HFFc6 (cell line): ENCODE results near the gene CLOCK. TPM values are rescaled to one million over a fixed set of nuclear protein-coding genes. Genes with fewer than 3 reads are reported as not detected.
"Not testable (repeated sequence)": the region's sequence is repeated elsewhere in the genome, so short reads cannot be mapped to it uniquely, and the experiment has no call there.

Experiments
- DNase-seq: peaks from one replicate; pipeline ENCODE4 v3.0.0-alpha.2; 2018
- H3K27ac Mint-ChIP-seq: 2 replicates; pipeline ENCODE4 v1.8.0; 2020; ENCODE audit warnings: mild to moderate bottlenecking, mixed read lengths
- H3K27me3 Mint-ChIP-seq: 2 replicates; pipeline ENCODE4 v1.8.0; 2021; ENCODE audit warnings: mild to moderate bottlenecking, moderate library complexity, mixed read lengths; ENCODE audit not compliant: insufficient read depth
- H3K36me3 Mint-ChIP-seq: 2 replicates; pipeline ENCODE4 v1.8.0; 2021; ENCODE audit warnings: low read depth, mixed read lengths
- H3K4me1 Mint-ChIP-seq: 2 replicates; pipeline ENCODE4 v1.8.0; 2020; ENCODE audit warnings: low read depth, mixed read lengths
- H3K4me3 Mint-ChIP-seq: 2 replicates; pipeline ENCODE4 v1.8.0; 2020; ENCODE audit warnings: mild to moderate bottlenecking, moderate library complexity, mixed read lengths
- H3K9me3 Mint-ChIP-seq: 2 replicates; pipeline ENCODE4 v1.8.0; 2020; ENCODE audit warnings: mild to moderate bottlenecking, mixed read lengths
- long read RNA-seq: library from polyadenylated mRNA; unstranded; transcript quantifications from one replicate; pipeline ENCODE4 v2.0.0, GENCODE V29; 2019
- total RNA-seq, 6 experiments: library from RNA; stranded (reverse); fragmentation: NEBNext Ultra II Directional; extraction: Animal tissue kit (Norgen Biotek cat#: 25700); gene quantifications; 2 replicates in 1 of 6; 3 replicates in 5 of 6; pipeline ENCODE4 v1.2.3, GENCODE V29; 2021
- TF ChIP-seq, protein P1 (sequence below): fragments of 200-600 bp; sonication (generic); IDR thresholded peaks from 2 replicates; pipeline ENCODE4 v1.5.0; 2021; ENCODE audit warnings: antibody characterized with exemption, mild to moderate bottlenecking

The CLOCK gene, protein sequence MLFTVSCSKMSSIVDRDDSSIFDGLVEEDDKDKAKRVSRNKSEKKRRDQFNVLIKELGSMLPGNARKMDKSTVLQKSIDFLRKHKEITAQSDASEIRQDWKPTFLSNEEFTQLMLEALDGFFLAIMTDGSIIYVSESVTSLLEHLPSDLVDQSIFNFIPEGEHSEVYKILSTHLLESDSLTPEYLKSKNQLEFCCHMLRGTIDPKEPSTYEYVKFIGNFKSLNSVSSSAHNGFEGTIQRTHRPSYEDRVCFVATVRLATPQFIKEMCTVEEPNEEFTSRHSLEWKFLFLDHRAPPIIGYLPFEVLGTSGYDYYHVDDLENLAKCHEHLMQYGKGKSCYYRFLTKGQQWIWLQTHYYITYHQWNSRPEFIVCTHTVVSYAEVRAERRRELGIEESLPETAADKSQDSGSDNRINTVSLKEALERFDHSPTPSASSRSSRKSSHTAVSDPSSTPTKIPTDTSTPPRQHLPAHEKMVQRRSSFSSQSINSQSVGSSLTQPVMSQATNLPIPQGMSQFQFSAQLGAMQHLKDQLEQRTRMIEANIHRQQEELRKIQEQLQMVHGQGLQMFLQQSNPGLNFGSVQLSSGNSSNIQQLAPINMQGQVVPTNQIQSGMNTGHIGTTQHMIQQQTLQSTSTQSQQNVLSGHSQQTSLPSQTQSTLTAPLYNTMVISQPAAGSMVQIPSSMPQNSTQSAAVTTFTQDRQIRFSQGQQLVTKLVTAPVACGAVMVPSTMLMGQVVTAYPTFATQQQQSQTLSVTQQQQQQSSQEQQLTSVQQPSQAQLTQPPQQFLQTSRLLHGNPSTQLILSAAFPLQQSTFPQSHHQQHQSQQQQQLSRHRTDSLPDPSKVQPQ
- 10 to 100 TPM; 33.8 to 41.6 (median 37.1) TPM for total RNA-seq
- long read RNA-seq, partial matches to known transcripts: 6 of 17 reads
- long read RNA-seq, other reads (novel, unspliced or antisense): 9 of 17 reads

DNA sequence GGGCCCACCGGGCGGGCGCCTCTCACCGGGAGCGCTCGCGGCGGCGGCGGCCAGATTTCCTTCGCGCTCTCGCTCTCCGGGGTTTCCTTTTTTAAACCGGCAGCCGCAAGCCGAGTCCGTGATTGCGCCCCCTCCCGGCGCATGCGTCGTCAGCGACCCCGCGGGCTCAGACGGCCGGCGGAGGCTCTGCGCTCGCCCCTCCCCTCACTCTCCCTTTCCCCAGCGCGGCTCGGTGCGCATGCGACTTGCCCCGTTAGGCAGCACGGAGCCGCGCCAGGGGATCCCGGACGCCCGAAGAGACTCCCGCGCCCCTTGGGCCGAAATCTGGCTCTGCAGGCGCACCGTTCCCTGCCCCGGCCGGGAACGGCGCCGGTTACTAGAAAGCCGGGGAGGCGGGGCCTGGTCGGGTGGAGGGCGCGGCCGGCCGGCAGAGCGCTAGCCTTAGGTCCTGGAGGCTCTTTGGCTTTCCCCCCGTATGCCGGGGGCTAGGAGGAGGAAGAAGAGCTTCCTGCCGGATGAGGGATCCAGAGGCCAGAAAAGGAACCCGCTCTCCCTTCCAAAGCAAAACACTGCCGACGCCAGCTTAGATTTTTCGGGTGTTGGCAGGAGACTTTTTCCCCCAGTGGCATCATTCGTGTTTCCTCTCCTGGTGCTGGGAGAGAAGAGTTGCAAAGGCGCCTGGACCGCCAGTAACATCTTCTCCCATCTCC, at the start of gene CLOCK:
Gene CLOCK (minus strand): TSS at position 154 of the 710 bp plus-strand sequence. CDS start 64,124 bp downstream, outside the sequence.
- no peaks in the 10 kb centered on the region for H3K9me3 Mint-ChIP-seq
- peaks cover 12% of the 10 kb centered on the region; the same call in 1 of the 2 replicates for H3K36me3 Mint-ChIP-seq
- H3K27ac Mint-ChIP-seq: peak within 1 kb of the TSS; percentile 95
- peak; percentile 83 for DNase-seq
- TF ChIP-seq, protein P1, sequence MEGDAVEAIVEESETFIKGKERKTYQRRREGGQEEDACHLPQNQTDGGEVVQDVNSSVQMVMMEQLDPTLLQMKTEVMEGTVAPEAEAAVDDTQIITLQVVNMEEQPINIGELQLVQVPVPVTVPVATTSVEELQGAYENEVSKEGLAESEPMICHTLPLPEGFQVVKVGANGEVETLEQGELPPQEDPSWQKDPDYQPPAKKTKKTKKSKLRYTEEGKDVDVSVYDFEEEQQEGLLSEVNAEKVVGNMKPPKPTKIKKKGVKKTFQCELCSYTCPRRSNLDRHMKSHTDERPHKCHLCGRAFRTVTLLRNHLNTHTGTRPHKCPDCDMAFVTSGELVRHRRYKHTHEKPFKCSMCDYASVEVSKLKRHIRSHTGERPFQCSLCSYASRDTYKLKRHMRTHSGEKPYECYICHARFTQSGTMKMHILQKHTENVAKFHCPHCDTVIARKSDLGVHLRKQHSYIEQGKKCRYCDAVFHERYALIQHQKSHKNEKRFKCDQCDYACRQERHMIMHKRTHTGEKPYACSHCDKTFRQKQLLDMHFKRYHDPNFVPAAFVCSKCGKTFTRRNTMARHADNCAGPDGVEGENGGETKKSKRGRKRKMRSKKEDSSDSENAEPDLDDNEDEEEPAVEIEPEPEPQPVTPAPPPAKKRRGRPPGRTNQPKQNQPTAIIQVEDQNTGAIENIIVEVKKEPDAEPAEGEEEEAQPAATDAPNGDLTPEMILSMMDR: peak; percentile 84
- peaks cover 2% of the 10 kb centered on the region; the same call in 1 of the 2 replicates for H3K27me3 Mint-ChIP-seq
- H3K4me1 Mint-ChIP-seq: peaks cover 65% of the 10 kb centered on the region
- peak within 1 kb of the TSS; percentile 99 for H3K4me3 Mint-ChIP-seq

DNA sequence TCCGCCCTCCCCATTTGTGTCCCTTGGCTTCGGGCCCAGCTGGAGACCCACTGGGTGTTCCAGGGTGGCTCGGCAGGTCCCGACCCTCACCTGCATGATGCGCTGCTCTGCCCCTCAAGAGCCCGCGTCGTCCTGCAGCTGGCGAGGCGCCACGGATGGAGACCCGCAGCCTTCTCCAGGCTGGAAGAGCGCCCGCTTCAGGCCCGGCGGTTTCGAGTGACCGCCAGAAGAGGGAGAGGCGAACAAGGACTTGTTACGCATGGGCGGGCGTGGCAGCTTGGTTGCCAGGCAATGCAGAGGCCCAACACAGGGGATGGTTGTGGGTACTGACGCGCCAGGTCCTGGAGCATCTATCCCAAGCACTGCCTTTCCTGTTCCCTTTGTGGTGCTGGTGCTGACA, 45.3 kb upstream of the CLOCK start, which contains the start of gene PDCL2:
Gene PDCL2 (minus strand): TSS at position 232 of the 400 bp plus-strand sequence. CDS start 136 bp downstream, at position 96.
- no peak for DNase-seq
- TF ChIP-seq, protein P1: no peak
- Mint-ChIP-seq H3K27ac (no peak within 1 kb of the TSS), H3K4me3 (no peak within 1 kb of the TSS), H3K4me1 (peaks cover 5% of the 10 kb centered on the region; the same call in 1 of the 2 replicates), H3K9me3 (no peaks in the 10 kb centered on the region), H3K36me3 (no peaks in the 10 kb centered on the region), H3K27me3 (no peaks in the 10 kb centered on the region; the same call in 1 of the 2 replicates)

DNA sequence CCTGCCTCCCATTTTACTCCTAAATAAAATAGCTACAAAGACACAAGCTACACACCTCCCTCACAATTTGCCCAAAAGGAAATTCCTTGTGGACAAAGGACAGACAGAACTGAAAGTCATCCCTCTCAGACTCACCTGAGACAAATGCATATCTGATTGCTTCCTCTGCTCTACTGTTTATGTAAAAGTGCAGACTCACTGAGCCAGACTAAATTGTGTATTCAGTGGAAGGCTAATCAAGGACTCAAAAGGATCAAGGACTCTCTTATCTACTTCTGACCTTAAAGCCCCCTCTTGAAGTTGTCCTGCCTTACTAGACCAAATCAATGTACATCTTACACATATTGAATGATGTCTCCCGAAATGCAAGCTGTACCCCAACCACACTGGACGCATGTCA, 41.5 kb upstream of the CLOCK start:
- no peak for DNase-seq

DNA sequence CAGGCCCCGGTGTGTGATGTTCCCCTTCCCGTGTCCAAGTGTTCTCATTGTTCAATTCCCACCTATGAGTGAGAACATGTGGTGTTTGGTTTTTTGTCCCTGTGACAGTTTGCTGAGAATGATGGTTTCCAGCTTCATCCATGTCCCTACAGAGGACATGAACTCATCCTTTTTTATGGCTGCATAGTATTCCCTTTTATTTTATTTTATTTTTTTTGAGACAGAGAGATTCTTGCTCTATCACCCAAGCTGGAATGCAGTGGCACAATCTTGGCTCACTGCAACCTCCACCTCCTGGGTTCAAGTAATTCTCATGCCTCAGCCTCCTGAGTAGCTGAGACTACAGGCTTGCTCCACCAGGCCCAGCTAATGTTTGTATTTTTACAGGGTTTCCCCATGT, 36.1 kb upstream of the CLOCK start:
- H3K27ac Mint-ChIP-seq, H3K4me3 Mint-ChIP-seq, H3K9me3 Mint-ChIP-seq, H3K36me3 Mint-ChIP-seq, H3K27me3 Mint-ChIP-seq, DNase-seq: not testable (repeated sequence)
- H3K4me1 Mint-ChIP-seq: peaks cover 15% of the 10 kb centered on the region

More for the DNA sequence above, 41.5 kb upstream of the CLOCK start:
- Mint-ChIP-seq H3K36me3 (no peaks in the 10 kb centered on the region), H3K4me1 (peaks cover 5% of the 10 kb centered on the region; the same call in 1 of the 2 replicates), H3K27ac (no peak overlapping the region), H3K9me3 (peaks cover 6% of the 10 kb centered on the region; the same call in 1 of the 2 replicates), H3K27me3 (peaks cover 2% of the 10 kb centered on the region), H3K4me3 (no peak overlapping the region)
- TF ChIP-seq, protein P1: no peak

DNA sequence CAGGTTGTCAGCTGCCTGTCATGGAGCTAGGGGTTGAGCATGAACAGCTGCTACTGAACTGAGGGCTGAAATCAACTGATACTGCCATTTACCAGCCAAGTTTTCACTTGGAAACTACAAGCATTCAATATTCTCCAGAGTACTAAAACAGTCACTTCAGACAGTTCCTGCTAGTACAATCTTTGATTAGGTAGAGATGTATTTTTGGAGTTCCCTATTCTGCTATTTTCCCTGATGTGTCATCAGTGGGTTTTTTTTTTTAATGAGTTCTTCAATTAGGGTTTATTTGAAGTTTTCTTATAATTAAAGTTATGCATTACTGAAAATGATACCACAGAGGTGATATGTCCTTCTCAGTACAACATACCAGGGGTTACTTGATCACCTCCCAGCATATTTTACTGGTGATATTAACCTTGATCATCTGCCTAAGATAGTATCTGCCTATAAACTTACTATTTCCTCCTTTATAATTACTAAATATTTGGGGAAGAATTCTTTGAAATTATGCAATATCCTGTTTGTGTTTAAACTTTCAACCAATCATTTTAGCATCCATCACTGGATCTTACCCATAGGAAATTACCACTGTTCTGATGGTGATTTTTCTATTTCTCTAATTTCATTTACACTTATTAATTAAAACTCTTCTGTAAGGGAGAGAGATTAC, 31.8 kb upstream of the CLOCK start:
- DNase-seq: no peak
- no peak overlapping the region for H3K4me3 Mint-ChIP-seq
- peaks cover 16% of the 10 kb centered on the region for H3K9me3 Mint-ChIP-seq
- H3K4me1 Mint-ChIP-seq: peaks cover 15% of the 10 kb centered on the region
- H3K27me3 Mint-ChIP-seq: 0 out of 2 replicates have a peak, but pooled peaks cover 2% of the 10 kb centered on the region
- no peak overlapping the region for H3K27ac Mint-ChIP-seq
- TF ChIP-seq, protein P1: no peak
- 0 out of 2 replicates have a peak, but pooled peaks cover 5% of the 10 kb centered on the region for H3K36me3 Mint-ChIP-seq
